ENCODE data around the gene PCDHGC5. TPM values are rescaled to one million over a fixed set of nuclear protein-coding genes. Genes with fewer than 3 reads are reported as not detected.
A peak's percentile ranks its signal among the peaks of the same experiment; 100 is the strongest.

PCDHGC5 gene
- total and polyA plus RNA-seq, 7 donors, result 0.26 to 5.6 (median 1.6) TPM; not detected in 1

GRCh38 chr5:141515946-141516671, 27.2 kb downstream of the PCDHGC5 start:
- Histone ChIP-seq H3K36me3 (peaks cover 0 to 8% (median 6%) of the 10 kb centered on the region in 4 donors), H3K4me3 (no peak overlapping the region), H3K4me1 (peaks cover 0 to 42% (median 33%) of the 10 kb centered on the region in 4 donors), H3K9me3 (no peaks in the 10 kb centered on the region), H3K27me3 (no peaks in the 10 kb centered on the region), H3K27ac (peak overlapping the region; percentile 89 to 97 (median 92))
- TF ChIP-seq POLR2A (IDR thresholded peaks at IDR 0.05) (no peak), EP300 (IDR thresholded peaks at IDR 0.05) (no peak), POLR2AphosphoS5 (IDR thresholded peaks at IDR 0.05) (no peak), CTCF (IDR thresholded peaks at IDR 0.05) (no peak)
- intact Hi-C loops (cut with DNase I), result no loop called here
- WGBS, 2 donors, result 88 to 96% methylated on average over 4 of the region's 4 CpGs
- DNase-seq, result no peak

- Histone ChIP-seq H3K4me3 (no peak overlapping the region), H3K4me1 (peaks cover 0 to 47% (median 36%) of the 10 kb centered on the region in 4 donors), H3K36me3 (peaks cover 0 to 2% (median 1%) of the 10 kb centered on the region in 4 donors), H3K27me3 (no peaks in the 10 kb centered on the region), H3K9me3 (no peaks in the 10 kb centered on the region), H3K27ac (peak overlapping the region in 3 of 4 donors; percentile 89 to 97 (median 92))
- WGBS, 2 donors, result 93 to 98% methylated on average over 8 of the region's 8 CpGs
- TF ChIP-seq POLR2A (IDR thresholded peaks at IDR 0.05) (no peak), CTCF (IDR thresholded peaks at IDR 0.05) (no peak), POLR2AphosphoS5 (IDR thresholded peaks at IDR 0.05) (no peak), EP300 (IDR thresholded peaks at IDR 0.05) (no peak)
- DNase-seq, result no peak
- intact Hi-C loops (cut with DNase I), result no loop called here
Observed at GRCh38 chr5:141516672-141517025, 27.8 kb downstream of the PCDHGC5 start.

- no peak for TF ChIP-seq POLR2A (IDR thresholded peaks at IDR 0.05)
- TF ChIP-seq POLR2AphosphoS5 (IDR thresholded peaks at IDR 0.05), result no peak
- TF ChIP-seq CTCF (IDR thresholded peaks at IDR 0.05), result no peak
- no peak for TF ChIP-seq EP300 (IDR thresholded peaks at IDR 0.05)
- no peak for DNase-seq
- Histone ChIP-seq H3K4me1 (peaks cover 0 to 49% (median 35%) of the 10 kb centered on the region in 4 donors), H3K36me3 (no peaks in the 10 kb centered on the region), H3K27ac (peak overlapping the region in 2 of 4 donors; percentile 2 to 39), H3K4me3 (no peak overlapping the region), H3K27me3 (no peaks in the 10 kb centered on the region), H3K9me3 (no peaks in the 10 kb centered on the region)
- WGBS, 2 donors, result 90 to 91% methylated on average over 8 of the region's 8 CpGs
- intact Hi-C loops (cut with DNase I), result no loop called here
Observed at GRCh38 chr5:141517312-141517711, 28.4 kb downstream of the PCDHGC5 start.

GRCh38 chr5:141517880-141518617, 29.2 kb downstream of the PCDHGC5 start:
- peaks cover 0 to 50% (median 32%) of the 10 kb centered on the region in 4 donors for H3K4me1 ChIP-seq
- TF ChIP-seq POLR2AphosphoS5 (IDR thresholded peaks at IDR 0.05) (no peak), EP300 (IDR thresholded peaks at IDR 0.05) (no peak), POLR2A (IDR thresholded peaks at IDR 0.05) (no peak), CTCF (IDR thresholded peaks at IDR 0.05) (no peak)
- no peaks in the 10 kb centered on the region for H3K9me3 ChIP-seq
- DNase-seq, result no peak
- WGBS, 2 donors, result 88 to 89% methylated on average over 11 of the region's 11 CpGs
- no peaks in the 10 kb centered on the region for H3K27me3 ChIP-seq
- peak overlapping the region in 2 of 4 donors; percentile 2 to 39 for H3K27ac ChIP-seq
- no peaks in the 10 kb centered on the region for H3K36me3 ChIP-seq
- intact Hi-C loops (cut with DNase I), result no loop called here
- no peak overlapping the region for H3K4me3 ChIP-seq
